ENCODE results near the gene DENND2A.

DNA sequence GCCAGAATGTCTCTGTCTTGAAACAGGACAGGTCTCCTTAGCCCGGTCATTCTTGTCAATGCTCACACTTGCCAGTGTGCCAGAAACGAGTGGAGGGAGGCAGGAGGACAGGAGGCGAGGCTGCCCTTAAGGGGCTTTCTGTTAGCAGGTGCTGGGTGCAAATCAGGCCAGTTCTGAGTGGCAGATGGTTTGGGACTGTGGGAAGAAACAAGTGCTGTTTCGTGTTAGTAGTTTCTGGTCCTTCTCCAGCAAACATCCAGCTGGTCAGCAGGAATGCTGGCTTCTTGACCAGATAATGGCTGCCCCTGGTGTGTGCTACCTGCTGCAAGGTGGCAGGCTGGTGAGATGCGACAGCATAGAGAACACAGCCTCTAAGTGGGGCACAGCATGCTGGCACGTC, 47.7 kb upstream of the DENND2A start:
- TF ChIP-seq, protein P1, sequence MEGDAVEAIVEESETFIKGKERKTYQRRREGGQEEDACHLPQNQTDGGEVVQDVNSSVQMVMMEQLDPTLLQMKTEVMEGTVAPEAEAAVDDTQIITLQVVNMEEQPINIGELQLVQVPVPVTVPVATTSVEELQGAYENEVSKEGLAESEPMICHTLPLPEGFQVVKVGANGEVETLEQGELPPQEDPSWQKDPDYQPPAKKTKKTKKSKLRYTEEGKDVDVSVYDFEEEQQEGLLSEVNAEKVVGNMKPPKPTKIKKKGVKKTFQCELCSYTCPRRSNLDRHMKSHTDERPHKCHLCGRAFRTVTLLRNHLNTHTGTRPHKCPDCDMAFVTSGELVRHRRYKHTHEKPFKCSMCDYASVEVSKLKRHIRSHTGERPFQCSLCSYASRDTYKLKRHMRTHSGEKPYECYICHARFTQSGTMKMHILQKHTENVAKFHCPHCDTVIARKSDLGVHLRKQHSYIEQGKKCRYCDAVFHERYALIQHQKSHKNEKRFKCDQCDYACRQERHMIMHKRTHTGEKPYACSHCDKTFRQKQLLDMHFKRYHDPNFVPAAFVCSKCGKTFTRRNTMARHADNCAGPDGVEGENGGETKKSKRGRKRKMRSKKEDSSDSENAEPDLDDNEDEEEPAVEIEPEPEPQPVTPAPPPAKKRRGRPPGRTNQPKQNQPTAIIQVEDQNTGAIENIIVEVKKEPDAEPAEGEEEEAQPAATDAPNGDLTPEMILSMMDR (IDR thresholded peaks at IDR 0.05): no peak
- no peak for TF ChIP-seq EP300 (IDR thresholded peaks at IDR 0.05)

All from A549 (cell line).